Stimulated activated CD8-positive, alpha-beta memory T cell treated with anti-CD3 and anti-CD28 coated beads, Interleukin-12 subunit alpha, Interleukin-12 subunit beta, amount 100 ng/mL, for 24 hours (primary cell): ENCODE data around the gene TRNT1.

Source experiments
- DNase-seq: peaks from one replicate; pipeline ENCODE4 v3.0.0-alpha.2; 2020; ENCODE audit errors: extremely low read depth

TRNT1 gene

GRCh38 chr3:3110749-3111361 is 15.9 kb upstream of the TRNT1 start:
- DNase-seq: no peak

GRCh38 chr3:3113042-3113709 is 13.6 kb upstream of the TRNT1 start:
- DNase-seq: no peak

GRCh38 chr3:3117651-3118050 is 9.1 kb upstream of the TRNT1 start:
- DNase-seq: no peak

GRCh38 chr3:3119393-3119851 is 7.3 kb upstream of the TRNT1 start:
- no peak for DNase-seq

GRCh38 chr3:3125977-3126376 is 763 bp upstream of the TRNT1 start:
- no peak for DNase-seq

- no peak for DNase-seq
Observed at GRCh38 chr3:3127432-3128010, 781 bp downstream of the TRNT1 start.

GRCh38 chr3:3129579-3129978 is 2.8 kb downstream of the TRNT1 start:
- DNase-seq: no peak

GRCh38 chr3:3133500-3133899 is 6.8 kb downstream of the TRNT1 start:
- DNase-seq: no peak

- DNase-seq: no peak
Observed at GRCh38 chr3:3134750-3135448, 8.2 kb downstream of the TRNT1 start.

- no peak for DNase-seq
Observed at GRCh38 chr3:3137526-3137925, 10.8 kb downstream of the TRNT1 start.

GRCh38 chr3:3141939-3142338 is 15.2 kb downstream of the TRNT1 start:
- no peak for DNase-seq

- no peak for DNase-seq
Observed at GRCh38 chr3:3145831-3146230, 19.1 kb downstream of the TRNT1 start.

- no peak for DNase-seq
Observed at GRCh38 chr3:3149560-3149959, 22.8 kb downstream of the TRNT1 start.

- no peak for DNase-seq
Observed at GRCh38 chr3:3151513-3151912, 24.8 kb downstream of the TRNT1 start.

GRCh38 chr3:3154879-3155610 is 28.3 kb downstream of the TRNT1 start:
- DNase-seq: no peak

- DNase-seq: no peak
Observed at GRCh38 chr3:3157484-3157883, 30.7 kb downstream of the TRNT1 start.

GRCh38 chr3:3160826-3161225 is 34.1 kb downstream of the TRNT1 start:
- DNase-seq: no peak

GRCh38 chr3:3165241-3165640 is 38.5 kb downstream of the TRNT1 start:
- no peak for DNase-seq

- no peak for DNase-seq
Observed at GRCh38 chr3:3165650-3166049, 38.9 kb downstream of the TRNT1 start.

GRCh38 chr3:3170998-3171397 is 44.3 kb downstream of the TRNT1 start:
- DNase-seq: no peak

GRCh38 chr3:3172627-3173026 is 45.9 kb downstream of the TRNT1 start:
- DNase-seq: no peak

- no peak for DNase-seq
Observed at GRCh38 chr3:3177861-3178497, 51.2 kb downstream of the TRNT1 start.
